ENCODE measurements around the gene PCDHB2. TPM values are rescaled to one million over a fixed set of nuclear protein-coding genes. Genes with fewer than 3 reads are reported as not detected.
"Not testable (repeated sequence)": the region's sequence is repeated elsewhere in the genome, so short reads cannot be mapped to it uniquely, and the experiment has no call there.

PCDHB2 gene
- total and polyA plus RNA-seq, 4 experiments from 2014 or later = 0.08 to 1.3 (median 0.28) TPM; not detected in 1

DNA sequence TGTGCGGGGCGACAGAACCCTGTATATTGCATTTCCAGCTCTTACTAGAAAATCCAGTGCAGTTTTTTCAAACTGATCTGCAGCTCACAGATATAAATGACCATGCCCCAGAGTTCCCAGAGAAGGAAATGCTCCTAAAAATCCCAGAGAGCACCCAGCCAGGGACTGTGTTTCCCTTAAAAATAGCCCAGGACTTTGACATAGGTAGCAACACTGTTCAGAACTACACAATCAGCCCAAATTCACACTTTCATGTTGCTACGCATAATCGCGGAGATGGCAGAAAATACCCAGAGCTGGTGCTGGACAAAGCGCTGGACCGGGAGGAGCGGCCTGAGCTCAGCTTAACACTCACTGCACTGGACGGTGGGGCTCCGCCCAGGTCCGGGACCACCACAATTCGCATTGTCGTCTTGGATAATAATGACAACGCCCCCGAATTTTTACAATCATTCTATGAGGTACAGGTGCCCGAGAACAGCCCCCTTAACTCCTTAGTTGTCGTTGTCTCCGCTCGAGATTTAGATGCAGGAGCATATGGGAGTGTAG is 41.4 kb downstream of the PCDHB2 start:
- Mint-ChIP-seq H3K4me1 (peaks cover 1 to 9% (median 6%) of the 10 kb centered on the region in 4 donors), H3K36me3 (peaks cover 0 to 7% of the 10 kb centered on the region in 2 donors), H3K27me3 (peaks cover 10 to 11% of the 10 kb centered on the region in 2 donors), H3K4me3 (peak overlapping the region in 5 of 8 donors; percentile 13 to 88 (median 65)), H3K27ac (no peak overlapping the region), H3K9me3 (peaks cover 9 to 62% (median 48%) of the 10 kb centered on the region in 8 donors)
- POLR2A ChIA-PET (ENCODE audit: partially characterized antibody) = no interaction called here
- Histone ChIP-seq H3K27ac (ENCODE audit: low read depth, low read length) (no peak overlapping the region), H3K36me3 (ENCODE audit: insufficient read depth, low read length) (no peaks in the 10 kb centered on the region), H3K4me3 (ENCODE audit: low read length in 2 of 2) (no peak overlapping the region), H3K9me3 (ENCODE audit: control insufficient read depth in 1 of 2, low read length in 2 of 2) (no peaks in the 10 kb centered on the region), H3K27me3 (ENCODE audit: insufficient read depth, low read length) (no peaks in the 10 kb centered on the region), H3K4me1 (ENCODE audit: insufficient read depth, low read length) (no peaks in the 10 kb centered on the region)
- no peak for DNase-seq
- intact Hi-C loops (cut with micrococcal nuclease) = no loop called here
- CTCF ChIA-PET (ENCODE audit: partially characterized antibody) = no interaction called here

DNA sequence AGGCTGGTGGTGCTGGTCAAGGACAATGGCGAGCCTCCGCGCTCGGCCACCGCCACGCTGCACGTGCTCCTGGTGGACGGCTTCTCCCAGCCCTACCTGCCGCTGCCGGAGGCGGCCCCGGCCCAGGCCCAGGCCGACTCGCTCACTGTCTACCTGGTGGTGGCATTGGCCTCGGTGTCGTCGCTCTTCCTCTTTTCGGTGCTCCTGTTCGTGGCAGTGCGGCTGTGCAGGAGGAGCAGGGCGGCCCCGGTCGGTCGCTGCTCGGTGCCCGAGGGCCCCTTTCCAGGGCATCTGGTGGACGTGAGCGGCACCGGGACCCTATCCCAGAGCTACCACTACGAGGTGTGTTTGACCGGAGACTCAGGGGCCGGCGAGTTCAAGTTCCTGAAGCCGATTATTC is 42.9 kb downstream of the PCDHB2 start:
- H3K27ac ChIP-seq (ENCODE audit: low read depth, low read length); H3K9me3 ChIP-seq (ENCODE audit: control insufficient read depth in 1 of 2, low read length in 2 of 2); CTCF ChIA-PET (ENCODE audit: partially characterized antibody); H3K4me3 ChIP-seq (ENCODE audit: low read length in 2 of 2); intact Hi-C loops (cut with micrococcal nuclease); H3K36me3 ChIP-seq (ENCODE audit: insufficient read depth, low read length); POLR2A ChIA-PET (ENCODE audit: partially characterized antibody); H3K4me1 Mint-ChIP-seq; H3K4me1 ChIP-seq (ENCODE audit: insufficient read depth, low read length); H3K27ac Mint-ChIP-seq; DNase-seq; H3K4me3 Mint-ChIP-seq; H3K36me3 Mint-ChIP-seq; H3K27me3 ChIP-seq (ENCODE audit: insufficient read depth, low read length): not testable (repeated sequence)
- Mint-ChIP-seq H3K27me3 (peaks cover 10 to 14% of the 10 kb centered on the region in 2 donors), H3K9me3 (peaks cover 8 to 68% (median 46%) of the 10 kb centered on the region in 8 donors)

Other genes with a start within 250 kb of the PCDHB2 start
- not detected for gene PCDHA9, start 246.2 kb upstream of the PCDHB2 start, total RNA-seq
- not detected for gene PCDHA9, start 246.2 kb upstream of the PCDHB2 start, polyA plus RNA-seq
- gene PCDHA10, start 238.7 kb upstream of the PCDHB2 start, total RNA-seq = not detected
- not detected for gene PCDHA10, start 238.7 kb upstream of the PCDHB2 start, polyA plus RNA-seq
- not detected for gene PCDHA11, start 225.7 kb upstream of the PCDHB2 start, total RNA-seq
- gene PCDHA11, start 225.7 kb upstream of the PCDHB2 start, polyA plus RNA-seq = not detected
- gene PCDHA12, start 219.3 kb upstream of the PCDHB2 start, total RNA-seq = not detected
- not detected for gene PCDHA12, start 219.3 kb upstream of the PCDHB2 start, polyA plus RNA-seq
- not detected for gene PCDHA13, start 212.5 kb upstream of the PCDHB2 start, total RNA-seq
- gene PCDHA13, start 212.5 kb upstream of the PCDHB2 start, polyA plus RNA-seq = not detected
- not detected for gene PCDHAC1, start 168.3 kb upstream of the PCDHB2 start, total RNA-seq
- gene PCDHAC1, start 168.3 kb upstream of the PCDHB2 start, polyA plus RNA-seq = not detected
- not detected for gene PCDHAC2, start 128.1 kb upstream of the PCDHB2 start, total RNA-seq
- gene PCDHAC2, start 128.1 kb upstream of the PCDHB2 start, polyA plus RNA-seq = not detected
- not detected for gene PCDHB1, start 43.2 kb upstream of the PCDHB2 start, total RNA-seq
- not detected for gene PCDHB1, start 43.2 kb upstream of the PCDHB2 start, polyA plus RNA-seq
- gene PCDHB3, start 5.9 kb downstream of the PCDHB2 start, total RNA-seq = not detected
- not detected for gene PCDHB3, start 5.9 kb downstream of the PCDHB2 start, polyA plus RNA-seq
- gene PCDHB4, start 27.2 kb downstream of the PCDHB2 start, total RNA-seq = not detected
- gene PCDHB4, start 27.2 kb downstream of the PCDHB2 start, polyA plus RNA-seq = not detected
- gene PCDHB5, start 40.6 kb downstream of the PCDHB2 start, total RNA-seq = under 1 TPM in 1 of 2 experiments, not detected in 1; 0.17 TPM
- not detected for gene PCDHB5, start 40.6 kb downstream of the PCDHB2 start, polyA plus RNA-seq
- not detected for gene PCDHB6, start 55.4 kb downstream of the PCDHB2 start, total RNA-seq
- not detected for gene PCDHB6, start 55.4 kb downstream of the PCDHB2 start, polyA plus RNA-seq
- not detected for gene PCDHB7, start 78.0 kb downstream of the PCDHB2 start, total RNA-seq
- gene PCDHB7, start 78.0 kb downstream of the PCDHB2 start, polyA plus RNA-seq = not detected
- not detected for gene PCDHB8, start 83.2 kb downstream of the PCDHB2 start, total RNA-seq
- gene PCDHB8, start 83.2 kb downstream of the PCDHB2 start, polyA plus RNA-seq = not detected
- gene PCDHB16, start 87.8 kb downstream of the PCDHB2 start, total RNA-seq = not detected
- not detected for gene PCDHB16, start 87.8 kb downstream of the PCDHB2 start, polyA plus RNA-seq
- gene PCDHB9, start 92.5 kb downstream of the PCDHB2 start, total RNA-seq = under 1 TPM; 0.44 TPM
- gene PCDHB9, start 92.5 kb downstream of the PCDHB2 start, polyA plus RNA-seq = under 1 TPM in 1 of 2 donors, not detected in 1; 0.62 TPM
- under 1 TPM in 1 of 2 experiments, not detected in 1; 0.15 TPM for gene PCDHB10, start 97.7 kb downstream of the PCDHB2 start, total RNA-seq
- gene PCDHB10, start 97.7 kb downstream of the PCDHB2 start, polyA plus RNA-seq = not detected
- gene PCDHB11, start 105.0 kb downstream of the PCDHB2 start, total RNA-seq = not detected
- gene PCDHB11, start 105.0 kb downstream of the PCDHB2 start, polyA plus RNA-seq = not detected
- not detected for gene PCDHB12, start 114.1 kb downstream of the PCDHB2 start, total RNA-seq
- gene PCDHB12, start 114.1 kb downstream of the PCDHB2 start, polyA plus RNA-seq = not detected
- gene PCDHB13, start 119.3 kb downstream of the PCDHB2 start, total RNA-seq = under 1 TPM; 0.09 to 0.11 TPM
- not detected for gene PCDHB13, start 119.3 kb downstream of the PCDHB2 start, polyA plus RNA-seq
- gene PCDHB14, start 128.7 kb downstream of the PCDHB2 start, total RNA-seq = under 1 TPM; 0.14 to 0.15 TPM
- gene PCDHB14, start 128.7 kb downstream of the PCDHB2 start, polyA plus RNA-seq = not detected
- under 1 TPM; 0.17 to 0.53 TPM for gene PCDHB15, start 150.8 kb downstream of the PCDHB2 start, total RNA-seq
- not detected for gene PCDHB15, start 150.8 kb downstream of the PCDHB2 start, polyA plus RNA-seq
- gene SLC25A2, start 209.4 kb downstream of the PCDHB2 start, total RNA-seq = under 1 TPM; 0.38 to 0.91 TPM
- not detected for gene SLC25A2, start 209.4 kb downstream of the PCDHB2 start, polyA plus RNA-seq
- 100 to 1,000 TPM; 109 to 119 TPM for gene TAF7, start 226.2 kb downstream of the PCDHB2 start, total RNA-seq
- 100 to 1,000 TPM; 165 to 216 TPM for gene TAF7, start 226.2 kb downstream of the PCDHB2 start, polyA plus RNA-seq
- gene PCDHGA1, start 235.9 kb downstream of the PCDHB2 start, total RNA-seq = under 1 TPM; 0.58 to 0.78 TPM
- gene PCDHGA1, start 235.9 kb downstream of the PCDHB2 start, polyA plus RNA-seq = not detected
- under 1 TPM; 0.19 to 0.23 TPM for gene PCDHGA2, start 244.1 kb downstream of the PCDHB2 start, total RNA-seq
- not detected for gene PCDHGA2, start 244.1 kb downstream of the PCDHB2 start, polyA plus RNA-seq
- gene PCDHGA3, start 249.2 kb downstream of the PCDHB2 start, total RNA-seq = under 1 TPM; 0.17 to 0.26 TPM
- gene PCDHGA3, start 249.2 kb downstream of the PCDHB2 start, polyA plus RNA-seq = under 1 TPM in 1 of 2 donors, not detected in 1; 0.23 TPM